22Rv1 (cell line): Measurements from ENCODE around the gene KRT16.
"Not testable (repeated sequence)": the region's sequence is repeated elsewhere in the genome, so short reads cannot be mapped to it uniquely, and the experiment has no call there.

Experiments used
- ZFX ChIP-seq: fragments of 450-650 bp; IDR thresholded peaks from 2 replicates; pipeline ENCODE4 v1.6.1; 2017; ENCODE audit warnings: antibody characterized with exemption, borderline replicate concordance
- TF ChIP-seq, protein P1 (sequence below): fragments of 450-650 bp; IDR thresholded peaks from 2 replicates; pipeline ENCODE4 v1.5.1; 2017; ENCODE audit warnings: mild to moderate bottlenecking

GRCh38 chr17:41623184-41623861, 10.8 kb upstream of the KRT16 start:
- TF ChIP-seq, protein P1, sequence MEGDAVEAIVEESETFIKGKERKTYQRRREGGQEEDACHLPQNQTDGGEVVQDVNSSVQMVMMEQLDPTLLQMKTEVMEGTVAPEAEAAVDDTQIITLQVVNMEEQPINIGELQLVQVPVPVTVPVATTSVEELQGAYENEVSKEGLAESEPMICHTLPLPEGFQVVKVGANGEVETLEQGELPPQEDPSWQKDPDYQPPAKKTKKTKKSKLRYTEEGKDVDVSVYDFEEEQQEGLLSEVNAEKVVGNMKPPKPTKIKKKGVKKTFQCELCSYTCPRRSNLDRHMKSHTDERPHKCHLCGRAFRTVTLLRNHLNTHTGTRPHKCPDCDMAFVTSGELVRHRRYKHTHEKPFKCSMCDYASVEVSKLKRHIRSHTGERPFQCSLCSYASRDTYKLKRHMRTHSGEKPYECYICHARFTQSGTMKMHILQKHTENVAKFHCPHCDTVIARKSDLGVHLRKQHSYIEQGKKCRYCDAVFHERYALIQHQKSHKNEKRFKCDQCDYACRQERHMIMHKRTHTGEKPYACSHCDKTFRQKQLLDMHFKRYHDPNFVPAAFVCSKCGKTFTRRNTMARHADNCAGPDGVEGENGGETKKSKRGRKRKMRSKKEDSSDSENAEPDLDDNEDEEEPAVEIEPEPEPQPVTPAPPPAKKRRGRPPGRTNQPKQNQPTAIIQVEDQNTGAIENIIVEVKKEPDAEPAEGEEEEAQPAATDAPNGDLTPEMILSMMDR, result not testable (repeated sequence)
- TF ChIP-seq ZFX, result not testable (repeated sequence)
